ENCODE measurements around the gene CEP104. TPM values are rescaled to one million over a fixed set of nuclear protein-coding genes. Genes with fewer than 3 reads are reported as not detected.
A peak's percentile ranks its signal among the peaks of the same experiment; 100 is the strongest.

CEP104 gene
- total and polyA plus RNA-seq, 9 of the 15 experiments (the other 6 are each of a cell fraction or from before 2014, with no cell fraction given), result 11.2 to 63.4 (median 42.6) TPM

GRCh38 chr1:3891329-3891865 lies 34.4 kb upstream of the CEP104 start (continued):
- peak; percentile 76 for TF ChIP-seq ZBTB33 (CRISPR knock-in tag; IDR thresholded peaks at IDR 0.05)
- TF ChIP-seq HDAC1 (IDR thresholded peaks at IDR 0.05), result no peak
- no peak for TF ChIP-seq THAP7 (CRISPR knock-in tag; IDR thresholded peaks at IDR 0.05)
- TF ChIP-seq CBFB (CRISPR knock-in tag; IDR thresholded peaks at IDR 0.05), result no peak
- TF ChIP-seq ZNF592 (IDR thresholded peaks at IDR 0.05), result no peak
